Measurements from ENCODE around the gene LRRC31.

The LRRC31 gene

GRCh38 chr3:169855514-169855913 lies 14.2 kb downstream of the LRRC31 start:
- no peaks in the 10 kb centered on the region for H3K36me3 ChIP-seq (ENCODE audit: insufficient read depth, low read length)
- no peak for DNase-seq (ENCODE audit: low read depth, low spot score)
- H3K27ac ChIP-seq, result no peak overlapping the region
- TF ChIP-seq FOXP2 (optimal IDR thresholded peaks at IDR 0.05; ENCODE audit: control extremely low read depth, extremely low read length, insufficient read depth) (no peak), EZH2 (IDR thresholded peaks at IDR 0.05) (no peak), POLR2AphosphoS5 (IDR thresholded peaks at IDR 0.05; ENCODE audit: borderline replicate concordance, low read depth, low read length) (no peak)
- no peaks in the 10 kb centered on the region for H3K9me3 ChIP-seq (ENCODE audit: low read depth, low read length)
- H3K9ac ChIP-seq (ENCODE audit: insufficient read length), result no peak overlapping the region
- H3K4me3 ChIP-seq, result no peak overlapping the region

GRCh38 chr3:169850618-169851017 lies 19.1 kb downstream of the LRRC31 start:
- no peak overlapping the region for H3K9ac ChIP-seq (ENCODE audit: insufficient read length)

GRCh38 chr3:169848741-169849140 lies 21.0 kb downstream of the LRRC31 start:
- Histone ChIP-seq H3K9me3 (ENCODE audit: low read depth, low read length) (no peaks in the 10 kb centered on the region), H3K36me3 (ENCODE audit: insufficient read depth, low read length) (no peaks in the 10 kb centered on the region), H3K4me3 (no peak overlapping the region), H3K27ac (no peak overlapping the region), H3K9ac (ENCODE audit: insufficient read length) (no peak overlapping the region)
- DNase-seq (ENCODE audit: low read depth, low spot score), result no peak
- TF ChIP-seq POLR2AphosphoS5 (IDR thresholded peaks at IDR 0.05; ENCODE audit: borderline replicate concordance, low read depth, low read length) (no peak), FOXP2 (optimal IDR thresholded peaks at IDR 0.05; ENCODE audit: control extremely low read depth, extremely low read length, insufficient read depth) (no peak), EZH2 (IDR thresholded peaks at IDR 0.05) (no peak)

More at GRCh38 chr3:169850618-169851017, 19.1 kb downstream of the LRRC31 start:
- Histone ChIP-seq H3K4me3 (no peak overlapping the region), H3K9me3 (ENCODE audit: low read depth, low read length) (no peaks in the 10 kb centered on the region), H3K36me3 (ENCODE audit: insufficient read depth, low read length) (no peaks in the 10 kb centered on the region), H3K27ac (no peak overlapping the region)
- DNase-seq (ENCODE audit: low read depth, low spot score), result no peak
- TF ChIP-seq FOXP2 (optimal IDR thresholded peaks at IDR 0.05; ENCODE audit: control extremely low read depth, extremely low read length, insufficient read depth) (no peak), POLR2AphosphoS5 (IDR thresholded peaks at IDR 0.05; ENCODE audit: borderline replicate concordance, low read depth, low read length) (no peak), EZH2 (IDR thresholded peaks at IDR 0.05) (no peak)

GRCh38 chr3:169847896-169848295 lies 21.8 kb downstream of the LRRC31 start:
- no peak overlapping the region for H3K9ac ChIP-seq (ENCODE audit: insufficient read length)
- H3K36me3 ChIP-seq (ENCODE audit: insufficient read depth, low read length), result no peaks in the 10 kb centered on the region
- no peak for DNase-seq (ENCODE audit: low read depth, low spot score)
- TF ChIP-seq POLR2AphosphoS5 (IDR thresholded peaks at IDR 0.05; ENCODE audit: borderline replicate concordance, low read depth, low read length) (no peak), EZH2 (IDR thresholded peaks at IDR 0.05) (no peak), FOXP2 (optimal IDR thresholded peaks at IDR 0.05; ENCODE audit: control extremely low read depth, extremely low read length, insufficient read depth) (no peak)
- H3K4me3 ChIP-seq, result no peak overlapping the region
- no peak overlapping the region for H3K27ac ChIP-seq
- H3K9me3 ChIP-seq (ENCODE audit: low read depth, low read length), result no peaks in the 10 kb centered on the region

GRCh38 chr3:169846458-169847193 lies 23.1 kb downstream of the LRRC31 start:
- TF ChIP-seq EZH2 (IDR thresholded peaks at IDR 0.05) (no peak), FOXP2 (optimal IDR thresholded peaks at IDR 0.05; ENCODE audit: control extremely low read depth, extremely low read length, insufficient read depth) (no peak), POLR2AphosphoS5 (IDR thresholded peaks at IDR 0.05; ENCODE audit: borderline replicate concordance, low read depth, low read length) (no peak)
- DNase-seq (ENCODE audit: low read depth, low spot score), result no peak
- H3K27ac ChIP-seq, result no peak overlapping the region

GRCh38 chr3:169842960-169843359 lies 26.8 kb downstream of the LRRC31 start:
- Histone ChIP-seq H3K27ac (no peak overlapping the region), H3K4me3 (no peak overlapping the region), H3K9ac (ENCODE audit: insufficient read length) (no peak overlapping the region), H3K36me3 (ENCODE audit: insufficient read depth, low read length) (no peaks in the 10 kb centered on the region), H3K9me3 (ENCODE audit: low read depth, low read length) (no peaks in the 10 kb centered on the region)
- TF ChIP-seq EZH2 (IDR thresholded peaks at IDR 0.05) (no peak), FOXP2 (optimal IDR thresholded peaks at IDR 0.05; ENCODE audit: control extremely low read depth, extremely low read length, insufficient read depth) (no peak), POLR2AphosphoS5 (IDR thresholded peaks at IDR 0.05; ENCODE audit: borderline replicate concordance, low read depth, low read length) (no peak)
- no peak for DNase-seq (ENCODE audit: low read depth, low spot score)

More at GRCh38 chr3:169846458-169847193, 23.1 kb downstream of the LRRC31 start:
- Histone ChIP-seq H3K36me3 (ENCODE audit: insufficient read depth, low read length) (no peaks in the 10 kb centered on the region), H3K4me3 (no peak overlapping the region), H3K9me3 (ENCODE audit: low read depth, low read length) (no peaks in the 10 kb centered on the region), H3K9ac (ENCODE audit: insufficient read length) (no peak overlapping the region)

GRCh38 chr3:169841171-169841570 lies 28.6 kb downstream of the LRRC31 start:
- DNase-seq (ENCODE audit: low read depth, low spot score), result no peak
- H3K36me3 ChIP-seq (ENCODE audit: insufficient read depth, low read length), result no peaks in the 10 kb centered on the region
- TF ChIP-seq POLR2AphosphoS5 (IDR thresholded peaks at IDR 0.05; ENCODE audit: borderline replicate concordance, low read depth, low read length), result no peak
- TF ChIP-seq FOXP2 (optimal IDR thresholded peaks at IDR 0.05; ENCODE audit: control extremely low read depth, extremely low read length, insufficient read depth), result no peak
- TF ChIP-seq EZH2 (IDR thresholded peaks at IDR 0.05), result no peak
- no peaks in the 10 kb centered on the region for H3K9me3 ChIP-seq (ENCODE audit: low read depth, low read length)
- H3K27ac ChIP-seq, result no peak overlapping the region
- H3K9ac ChIP-seq (ENCODE audit: insufficient read length), result no peak overlapping the region
- H3K4me3 ChIP-seq, result no peak overlapping the region

- no peak overlapping the region for H3K27ac ChIP-seq
Observed at GRCh38 chr3:169838511-169839030, 31.2 kb downstream of the LRRC31 start.

More at GRCh38 chr3:169838511-169839030, 31.2 kb downstream of the LRRC31 start:
- TF ChIP-seq POLR2AphosphoS5 (IDR thresholded peaks at IDR 0.05; ENCODE audit: borderline replicate concordance, low read depth, low read length) (no peak), FOXP2 (optimal IDR thresholded peaks at IDR 0.05; ENCODE audit: control extremely low read depth, extremely low read length, insufficient read depth) (no peak), EZH2 (IDR thresholded peaks at IDR 0.05) (no peak)
- H3K9ac ChIP-seq (ENCODE audit: insufficient read length), result no peak overlapping the region
- DNase-seq (ENCODE audit: low read depth, low spot score), result no peak
- H3K9me3 ChIP-seq (ENCODE audit: low read depth, low read length), result no peaks in the 10 kb centered on the region
- no peaks in the 10 kb centered on the region for H3K36me3 ChIP-seq (ENCODE audit: insufficient read depth, low read length)
- no peak overlapping the region for H3K4me3 ChIP-seq
